GM21786 (cell line): Measurements from ENCODE around the gene FAM131C.

ENCODE experiments used
- ATAC-seq: cut with Tn5 transposase; IDR thresholded peaks from one replicate; pipeline ENCODE4 v1.9.1; 2021; ENCODE audit not compliant: unreplicated experiment

The FAM131C gene

GRCh38 chr1:16017461-16018303 is 55.8 kb downstream of the FAM131C start, which contains the start of gene HSPB7:
Gene HSPB7 (minus strand): TSS chr1:16018043. CDS start chr1:16017963, 80 bp downstream.
- no peak for ATAC-seq

GRCh38 chr1:16017076-16017460 is 56.4 kb downstream of the FAM131C start:
- ATAC-seq, result no peak

- ATAC-seq, result no peak
Measured at GRCh38 chr1:16015960-16016901, 57.2 kb downstream of the FAM131C start.

- no peak for ATAC-seq
Measured at GRCh38 chr1:16015491-16015890, 58.0 kb downstream of the FAM131C start.

- ATAC-seq, result no peak
Measured at GRCh38 chr1:16014509-16015482, 58.7 kb downstream of the FAM131C start.

GRCh38 chr1:16013908-16014258 is 59.6 kb downstream of the FAM131C start:
- ATAC-seq, result no peak

- ATAC-seq, result no peak
Measured at GRCh38 chr1:16013220-16013907, 60.1 kb downstream of the FAM131C start.

GRCh38 chr1:16012590-16013219 is 60.7 kb downstream of the FAM131C start:
- ATAC-seq, result no peak

GRCh38 chr1:16011936-16012589 is 61.4 kb downstream of the FAM131C start:
- no peak for ATAC-seq

- no peak for ATAC-seq
Measured at GRCh38 chr1:16010837-16011236, 62.6 kb downstream of the FAM131C start.

GRCh38 chr1:16009678-16010077 is 63.8 kb downstream of the FAM131C start:
- ATAC-seq, result no peak

GRCh38 chr1:16009030-16009460 is 64.4 kb downstream of the FAM131C start:
- ATAC-seq, result no peak
